Measurements from ENCODE around the gene RRH. TPM values are rescaled to one million over a fixed set of nuclear protein-coding genes. Genes with fewer than 3 reads are reported as not detected.
"Not testable (repeated sequence)": the region's sequence is repeated elsewhere in the genome, so short reads cannot be mapped to it uniquely, and the experiment has no call there.

RRH gene
- under 1 TPM; 0.27 to 0.74 TPM for total RNA-seq

- Histone ChIP-seq H3K36me3 (no peaks in the 10 kb centered on the region), H3K4me3 (no peak within 1 kb of the TSS), H3K9me3 (no peaks in the 10 kb centered on the region), H3K27me3 (replicated peaks; ENCODE audit: insufficient read depth) (no peaks in the 10 kb centered on the region), H3K4me1 (replicated peaks) (no peaks in the 10 kb centered on the region), H3K27ac (no peak within 1 kb of the TSS)
- intact Hi-C loops (cut with DNase I) = no loop called here
- no peak for DNase-seq (ENCODE audit: low spot score)
- WGBS = 87% methylated on average over 2 of the region's 2 CpGs
- no peak for TF ChIP-seq POLR2AphosphoS5 (IDR thresholded peaks at IDR 0.05)
- no peak for TF ChIP-seq CTCF (IDR thresholded peaks at IDR 0.05)
- TF ChIP-seq POLR2A (IDR thresholded peaks at IDR 0.05) = no peak
These were observed at the start of gene RRH for GRCh38 chr4:109827672-109828071. RRH (plus strand) TSS chr4:109827972; CDS start chr4:109828028, 56 bp downstream.

GRCh38 chr4:109782092-109782491, 45.7 kb upstream of the RRH start:
- intact Hi-C loops (cut with DNase I); H3K36me3 ChIP-seq; DNase-seq (ENCODE audit: low spot score); H3K4me1 ChIP-seq (replicated peaks); H3K27ac ChIP-seq; H3K4me3 ChIP-seq; H3K9me3 ChIP-seq; H3K27me3 ChIP-seq (replicated peaks; ENCODE audit: insufficient read depth): not testable (repeated sequence)
- WGBS = 78% methylated on average over 2 of the region's 2 CpGs

GRCh38 chr4:109786846-109787245, 40.9 kb upstream of the RRH start:
- H3K4me1 ChIP-seq (replicated peaks) = no peaks in the 10 kb centered on the region
- H3K27ac ChIP-seq = no peak overlapping the region
- H3K9me3 ChIP-seq = no peaks in the 10 kb centered on the region
- no peak for TF ChIP-seq CTCF (IDR thresholded peaks at IDR 0.05)
- TF ChIP-seq POLR2AphosphoS5 (IDR thresholded peaks at IDR 0.05) = no peak
- no peaks in the 10 kb centered on the region for H3K27me3 ChIP-seq (replicated peaks; ENCODE audit: insufficient read depth)
- WGBS = 81% methylated on average over 1 of the region's 1 CpG
- intact Hi-C loops (cut with DNase I) = no loop called here
- H3K36me3 ChIP-seq = no peaks in the 10 kb centered on the region
- no peak for DNase-seq (ENCODE audit: low spot score)
- H3K4me3 ChIP-seq = no peak overlapping the region

- TF ChIP-seq POLR2A (IDR thresholded peaks at IDR 0.05) = no peak
- DNase-seq (ENCODE audit: low spot score) = no peak
- intact Hi-C loops (cut with DNase I) = no loop called here
- WGBS = 97% methylated on average over 1 of the region's 1 CpG
- Histone ChIP-seq H3K27me3 (replicated peaks; ENCODE audit: insufficient read depth) (no peaks in the 10 kb centered on the region), H3K4me3 (no peak overlapping the region), H3K9me3 (no peaks in the 10 kb centered on the region), H3K27ac (no peak overlapping the region), H3K36me3 (no peaks in the 10 kb centered on the region), H3K4me1 (replicated peaks) (no peaks in the 10 kb centered on the region)
These were observed 40.0 kb upstream of the RRH start for GRCh38 chr4:109787807-109788206.

- intact Hi-C loops (cut with DNase I) = no loop called here
- Histone ChIP-seq H3K36me3 (no peaks in the 10 kb centered on the region), H3K4me3 (no peak overlapping the region), H3K9me3 (no peaks in the 10 kb centered on the region), H3K4me1 (replicated peaks) (no peaks in the 10 kb centered on the region), H3K27ac (no peak overlapping the region), H3K27me3 (replicated peaks; ENCODE audit: insufficient read depth) (no peaks in the 10 kb centered on the region)
- no peak for TF ChIP-seq POLR2A (IDR thresholded peaks at IDR 0.05)
- no peak for TF ChIP-seq POLR2AphosphoS5 (IDR thresholded peaks at IDR 0.05)
- no peak for TF ChIP-seq CTCF (IDR thresholded peaks at IDR 0.05)
- 96% methylated on average over 5 of the region's 6 CpGs for WGBS
- no peak for DNase-seq (ENCODE audit: low spot score)
These were observed 32.7 kb upstream of the RRH start for GRCh38 chr4:109795059-109795458.

- no peak for TF ChIP-seq CTCF (IDR thresholded peaks at IDR 0.05)
- no peak for TF ChIP-seq POLR2A (IDR thresholded peaks at IDR 0.05)
- TF ChIP-seq POLR2AphosphoS5 (IDR thresholded peaks at IDR 0.05) = no peak
- intact Hi-C loops (cut with DNase I) = no loop called here
- Histone ChIP-seq H3K36me3 (no peaks in the 10 kb centered on the region), H3K27me3 (replicated peaks; ENCODE audit: insufficient read depth) (no peaks in the 10 kb centered on the region), H3K27ac (no peak overlapping the region), H3K4me1 (replicated peaks) (no peaks in the 10 kb centered on the region), H3K9me3 (no peaks in the 10 kb centered on the region), H3K4me3 (no peak overlapping the region)
- DNase-seq (ENCODE audit: low spot score) = no peak
These were observed 28.9 kb upstream of the RRH start for GRCh38 chr4:109798866-109799265.

Measured in prostate gland (tissue), 2 donors.